Ovary (tissue), 9 donors: Measurements from ENCODE around the gene KIF26B. TPM values are rescaled to one million over a fixed set of nuclear protein-coding genes. Genes with fewer than 3 reads are reported as not detected.

Experiments used
- DNase-seq, 5 donors: peaks; one replicate each; pipeline ENCODE4 v3.0.0-alpha.2; 2019 to 2020
- H3K27ac ChIP-seq, 2 donors: fragments of 200-600 bp; one replicate each; pipeline versions ENCODE4 v1.5.1 to v1.8.0; 2019 to 2022
- H3K27me3 ChIP-seq: fragments of 200-600 bp; one replicate; pipeline ENCODE4 v1.8.0; 2022
- H3K36me3 ChIP-seq: fragments of 200-600 bp; sonication (generic); one replicate; pipeline ENCODE4 v1.5.1; 2019
- H3K4me1 ChIP-seq: one replicate; pipeline ENCODE4 v1.8.1; 2013; ENCODE audit warnings: mild to moderate bottlenecking, moderate library complexity; ENCODE audit not compliant: insufficient read depth
- H3K4me3 ChIP-seq: fragments of 200-600 bp; sonication (generic); one replicate; pipeline ENCODE4 v1.5.1; 2017
- H3K9me3 ChIP-seq, 2 donors: fragments of 200-600 bp in 1 of 2; sonication (generic) in 1 of 2; one replicate each; pipeline versions ENCODE4 v1.5.1 to v1.8.1; 2013 to 2019; ENCODE audit warnings: mild to moderate bottlenecking in 1 of 2, moderate library complexity in 1 of 2
- EP300 ChIP-seq: sonication (generic); formaldehyde crosslinking; IDR thresholded peaks from one replicate; pipeline ENCODE4 v1.6.1; 2017; ENCODE audit warnings: antibody characterized with exemption
- POLR2A ChIP-seq: fragments of 450-650 bp; IDR thresholded peaks from one replicate; pipeline ENCODE4 v1.6.1; 2017; ENCODE audit warnings: antibody characterized with exemption, mild to moderate bottlenecking, moderate library complexity
- WGBS, 3 donors: extraction: QIAGEN DNeasy Blood & Tissue Kit in 1 of 3; methylation state at CpG; one replicate each; pipeline versions ENCODE4 v1.1.5 to v1.1.7; 2013 to 2017; 5-methylcytosine and 5-hydroxymethylcytosine counted together
- intact Hi-C, 4 donors: fragments of 100-400 bp; cut with DNase I; formaldehyde crosslinking; loops; one replicate each; pipeline versions ENCODE4 v1.11.0 to v1.15.1; 2022 to 2023
- polyA plus RNA-seq, 2 donors: library from polyadenylated mRNA; stranded (reverse); fragments of 200-250 nt in 1 of 2; fragments of 350-450 nt in 1 of 2; fragmentation: Illumina TruSeq in 1 of 2; extraction: RNeasy Lipid Tissue Mini Kit (QIAGEN cat#74804) in 1 of 2; gene quantifications; one replicate each; pipeline ENCODE4 v1.2.3, GENCODE V29; 2013 to 2014
- total RNA-seq, 7 donors: library from RNA; depleted of rRNA in 2 of 7; stranded (reverse); fragments of >200 nt in 2 of 7; fragmentation: NEBNext Ultra II Directional in 3 of 7; extraction: Animal tissue kit (Norgen Biotek cat#: 25700) in 3 of 7; gene quantifications; one replicate each; pipeline versions ENCODE4 v1.1.0 to v1.2.4, GENCODE V29; 2016 to 2023
- TF ChIP-seq, protein P1 (sequence below), 3 donors: fragments of 450-650 bp in 2 of 3; fragments of 200-600 bp in 1 of 3; IDR thresholded peaks; one replicate each; pipeline versions ENCODE4 v1.5.1 to v1.8.0; 2016 to 2022; ENCODE audit warnings: antibody characterized with exemption in 3 of 3, mild to moderate bottlenecking in 1 of 3
- donor health status: DM: no; HTN: no; CAD: no; lungs with moderate emphysema.
- donor health status: DM: no; HTN: no; CAD: no.
- donor health status: Bipolar disorder and iron deficiency.
- donor health status: DM: yes; HTN: yes; CAD: no.
- donor health status: DM: no; HTN: no; CAD: no.
- donor health status: DM: yes; HTN: yes; CAD: no.

The KIF26B gene
- total and polyA plus RNA-seq, 9 donors, result 0.28 to 4.0 (median 0.54) TPM

DNA sequence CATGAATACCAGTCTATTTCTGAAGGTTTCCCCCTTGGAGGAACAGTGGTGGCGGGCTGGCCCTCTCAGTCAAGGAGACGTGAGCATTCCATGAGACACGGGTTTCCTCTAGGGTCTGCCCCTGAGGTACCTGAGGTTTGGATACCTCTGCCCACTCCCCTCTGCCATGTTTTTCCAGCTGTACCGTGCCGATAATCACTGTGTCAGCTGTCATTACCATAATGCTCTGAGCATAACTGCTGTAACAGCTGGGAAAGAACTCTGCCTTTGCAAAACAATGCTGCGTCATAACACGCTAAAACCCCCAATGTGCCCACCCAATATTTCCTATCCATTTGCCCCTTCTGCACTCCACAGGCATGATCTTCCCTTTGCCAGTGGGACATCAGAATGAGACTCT is 425.1 kb downstream of the KIF26B start:
- Histone ChIP-seq H3K4me3 (no peak overlapping the region), H3K9me3 (no peaks in the 10 kb centered on the region), H3K27ac (no peak overlapping the region), H3K27me3 (no peaks in the 10 kb centered on the region), H3K36me3 (no peaks in the 10 kb centered on the region), H3K4me1 (no peaks in the 10 kb centered on the region)
- WGBS, 3 donors, result 90 to 92% (median 91%) methylated on average over 7 of the region's 7 CpGs
- DNase-seq, result no peak
- intact Hi-C loops, result no loop called here
- TF ChIP-seq EP300 (no peak), POLR2A (no peak)
- TF ChIP-seq, protein P1, sequence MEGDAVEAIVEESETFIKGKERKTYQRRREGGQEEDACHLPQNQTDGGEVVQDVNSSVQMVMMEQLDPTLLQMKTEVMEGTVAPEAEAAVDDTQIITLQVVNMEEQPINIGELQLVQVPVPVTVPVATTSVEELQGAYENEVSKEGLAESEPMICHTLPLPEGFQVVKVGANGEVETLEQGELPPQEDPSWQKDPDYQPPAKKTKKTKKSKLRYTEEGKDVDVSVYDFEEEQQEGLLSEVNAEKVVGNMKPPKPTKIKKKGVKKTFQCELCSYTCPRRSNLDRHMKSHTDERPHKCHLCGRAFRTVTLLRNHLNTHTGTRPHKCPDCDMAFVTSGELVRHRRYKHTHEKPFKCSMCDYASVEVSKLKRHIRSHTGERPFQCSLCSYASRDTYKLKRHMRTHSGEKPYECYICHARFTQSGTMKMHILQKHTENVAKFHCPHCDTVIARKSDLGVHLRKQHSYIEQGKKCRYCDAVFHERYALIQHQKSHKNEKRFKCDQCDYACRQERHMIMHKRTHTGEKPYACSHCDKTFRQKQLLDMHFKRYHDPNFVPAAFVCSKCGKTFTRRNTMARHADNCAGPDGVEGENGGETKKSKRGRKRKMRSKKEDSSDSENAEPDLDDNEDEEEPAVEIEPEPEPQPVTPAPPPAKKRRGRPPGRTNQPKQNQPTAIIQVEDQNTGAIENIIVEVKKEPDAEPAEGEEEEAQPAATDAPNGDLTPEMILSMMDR (IDR thresholded peaks at IDR 0.05), result no peak

DNA sequence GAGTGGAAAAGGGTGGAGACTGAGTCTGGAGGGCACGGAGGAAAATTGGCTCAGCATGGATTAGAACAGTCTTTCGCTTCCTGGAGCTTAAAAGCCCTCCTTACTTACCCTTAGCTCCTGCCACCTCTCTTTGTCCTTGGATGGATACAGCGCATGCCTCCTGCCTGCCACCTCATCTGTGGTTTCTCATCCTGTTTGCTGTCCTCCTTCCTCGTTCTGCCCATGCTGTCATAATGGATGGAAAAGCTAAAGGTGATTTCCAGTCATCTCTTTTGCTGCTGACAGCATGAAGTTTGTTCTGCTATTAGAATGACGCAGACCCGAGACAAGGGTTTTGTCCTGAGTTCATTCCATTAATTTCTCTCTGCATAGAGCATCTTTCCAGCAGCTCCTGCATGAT is 425.9 kb downstream of the KIF26B start:
- Histone ChIP-seq H3K36me3 (no peaks in the 10 kb centered on the region), H3K27ac (no peak overlapping the region), H3K4me1 (peaks cover 1% of the 10 kb centered on the region), H3K4me3 (no peak overlapping the region), H3K27me3 (no peaks in the 10 kb centered on the region), H3K9me3 (no peaks in the 10 kb centered on the region)
- no peak for DNase-seq
- TF ChIP-seq, protein P1 (IDR thresholded peaks at IDR 0.05), result no peak
- no peak for TF ChIP-seq EP300
- intact Hi-C loops, result no loop called here
- WGBS, 3 donors, result 91 to 93% (median 91%) methylated on average over 6 of the region's 6 CpGs

- no peak for TF ChIP-seq POLR2A
- TF ChIP-seq, protein P1 (IDR thresholded peaks at IDR 0.05), result no peak
- TF ChIP-seq EP300, result no peak
- 72 to 80% (median 75%) methylated on average over 7 of the region's 7 CpGs for WGBS, 3 donors
- no peaks in the 10 kb centered on the region for H3K27me3 ChIP-seq
- no peak overlapping the region for H3K27ac ChIP-seq
- no peaks in the 10 kb centered on the region for H3K9me3 ChIP-seq
- no peaks in the 10 kb centered on the region for H3K36me3 ChIP-seq
- H3K4me1 ChIP-seq, result peaks cover 1% of the 10 kb centered on the region
- intact Hi-C loops, result no loop called here
- DNase-seq, result no peak
- H3K4me3 ChIP-seq, result no peak overlapping the region
Measured at GRCh38 chr1:245582026-245582425, 427.2 kb downstream of the KIF26B start.

GRCh38 chr1:245583081-245583480 is 428.3 kb downstream of the KIF26B start:
- 66 to 75% (median 67%) methylated on average over 9 of the region's 9 CpGs for whole genome bisulfite sequencing, 3 donors
- no peak for DNase-seq
- intact Hi-C loops, result no loop called here
- TF ChIP-seq, protein P1 (IDR thresholded peaks at IDR 0.05), result no peak
- TF ChIP-seq EP300, result no peak
- no peak for TF ChIP-seq POLR2A
- Histone ChIP-seq H3K4me3 (no peak overlapping the region), H3K36me3 (no peaks in the 10 kb centered on the region), H3K27ac (no peak overlapping the region), H3K9me3 (no peaks in the 10 kb centered on the region), H3K4me1 (peaks cover 1% of the 10 kb centered on the region), H3K27me3 (no peaks in the 10 kb centered on the region)
